NCI-H1694 treated with DMSO at 0.1 percent for 48 hours (cell line): ENCODE results near the gene COMT.

ENCODE experiments used
- DNase-seq: peaks from one replicate; lab custom pipeline; 2025; lab: John Stamatoyannopoulos, UW

Gene COMT

GRCh38 chr22:19970031-19970478 is 28.5 kb downstream of the COMT start:
- DNase-seq: no peak

- DNase-seq: no peak
Measured at GRCh38 chr22:19970479-19971275, 29.1 kb downstream of the COMT start.

GRCh38 chr22:19971276-19972124 is 29.9 kb downstream of the COMT start:
- no peak for DNase-seq

- no peak for DNase-seq
Measured at GRCh38 chr22:19972251-19972650, 30.7 kb downstream of the COMT start.

GRCh38 chr22:19972652-19973550 is 31.3 kb downstream of the COMT start:
- DNase-seq: no peak

- DNase-seq: no peak
Measured at GRCh38 chr22:19973551-19974267, 32.1 kb downstream of the COMT start.

GRCh38 chr22:19974268-19974861 is 32.8 kb downstream of the COMT start:
- DNase-seq: peak; percentile 77

GRCh38 chr22:19974935-19975706 is 33.5 kb downstream of the COMT start:
- DNase-seq: no peak

GRCh38 chr22:19975707-19976035 is 34.1 kb downstream of the COMT start:
- no peak for DNase-seq

GRCh38 chr22:19976671-19977070 is 35.1 kb downstream of the COMT start:
- DNase-seq: no peak

- no peak for DNase-seq
Measured at GRCh38 chr22:19977296-19978243, 36.0 kb downstream of the COMT start.

- no peak for DNase-seq
Measured at GRCh38 chr22:19978748-19979147, 37.2 kb downstream of the COMT start.

GRCh38 chr22:19979712-19980493 is 38.3 kb downstream of the COMT start:
- DNase-seq: no peak

GRCh38 chr22:19980766-19981165 is 39.2 kb downstream of the COMT start:
- no peak for DNase-seq

- DNase-seq: no peak
Measured at GRCh38 chr22:19981171-19981960, 39.8 kb downstream of the COMT start.

GRCh38 chr22:19981961-19982920 is 40.7 kb downstream of the COMT start:
- DNase-seq: no peak
